ENCODE data around the gene PDCD5. TPM values are rescaled to one million over a fixed set of nuclear protein-coding genes. Genes with fewer than 3 reads are reported as not detected.

Gene PDCD5
- total RNA-seq, 1 donor from 2014 or later: 88.9 TPM

GRCh38 chr19:32607479-32607878 lies 26.5 kb downstream of the PDCD5 start:
- Histone ChIP-seq H3K9ac (no peak overlapping the region), H2AFZ (replicated peaks) (no peak overlapping the region), H3K36me3 (no peaks in the 10 kb centered on the region), H3K4me1 (no peaks in the 10 kb centered on the region), H4K20me1 (ENCODE audit: low read depth) (no peaks in the 10 kb centered on the region), H3K79me2 (ENCODE audit: low read depth) (no peaks in the 10 kb centered on the region), H3K4me2 (no peak overlapping the region), H3K27ac (no peak overlapping the region), H3K9me3 (ENCODE audit: low read depth) (no peaks in the 10 kb centered on the region), H3K4me3 (no peak overlapping the region), H3F3A (ENCODE audit: low read depth) (no peaks in the 10 kb centered on the region), H3K27me3 (no peaks in the 10 kb centered on the region)
- no peak overlapping the region for H3K27ac Mint-ChIP-seq
- peaks cover 18% of the 10 kb centered on the region for H3K36me3 Mint-ChIP-seq
- no peak overlapping the region for H3K4me3 Mint-ChIP-seq
- H3K9me3 Mint-ChIP-seq: peaks cover 4% of the 10 kb centered on the region
- TF ChIP-seq CTCF (IDR thresholded peaks at IDR 0.05): no peak
- TF ChIP-seq EZH2phosphoT487 (IDR thresholded peaks at IDR 0.05): no peak
- TF ChIP-seq EZH2 (IDR thresholded peaks at IDR 0.05): no peak
- DNase-seq (ENCODE audit: low spot score): no peak
- H3K4me1 Mint-ChIP-seq: no peaks in the 10 kb centered on the region
- peaks cover 5% of the 10 kb centered on the region for H3K27me3 Mint-ChIP-seq (ENCODE audit: insufficient read depth, low read depth)

- Histone ChIP-seq H3F3A (ENCODE audit: low read depth) (no peaks in the 10 kb centered on the region), H3K27me3 (no peaks in the 10 kb centered on the region), H3K9ac (no peak overlapping the region), H3K79me2 (ENCODE audit: low read depth) (no peaks in the 10 kb centered on the region), H3K27ac (no peak overlapping the region), H3K4me1 (no peaks in the 10 kb centered on the region), H3K9me3 (ENCODE audit: low read depth) (no peaks in the 10 kb centered on the region), H3K4me2 (no peak overlapping the region), H4K20me1 (ENCODE audit: low read depth) (no peaks in the 10 kb centered on the region), H3K36me3 (no peaks in the 10 kb centered on the region), H2AFZ (replicated peaks) (no peak overlapping the region), H3K4me3 (no peak overlapping the region)
- Mint-ChIP-seq H3K36me3 (peaks cover 39% of the 10 kb centered on the region), H3K4me3 (no peak overlapping the region), H3K27me3 (ENCODE audit: insufficient read depth, low read depth) (peaks cover 7% of the 10 kb centered on the region), H3K27ac (no peak overlapping the region), H3K9me3 (peaks cover 4% of the 10 kb centered on the region), H3K4me1 (no peaks in the 10 kb centered on the region)
- DNase-seq (ENCODE audit: low spot score): no peak
- TF ChIP-seq CTCF (IDR thresholded peaks at IDR 0.05) (no peak), EZH2phosphoT487 (IDR thresholded peaks at IDR 0.05) (no peak), EZH2 (IDR thresholded peaks at IDR 0.05) (no peak)
Measured at GRCh38 chr19:32611161-32611560, 30.2 kb downstream of the PDCD5 start.

GRCh38 chr19:32613008-32613407 lies 32.0 kb downstream of the PDCD5 start:
- no peaks in the 10 kb centered on the region for H3K79me2 ChIP-seq (ENCODE audit: low read depth)
- H3K9me3 ChIP-seq (ENCODE audit: low read depth): no peaks in the 10 kb centered on the region
- TF ChIP-seq EZH2 (IDR thresholded peaks at IDR 0.05): no peak
- no peak for TF ChIP-seq EZH2phosphoT487 (IDR thresholded peaks at IDR 0.05)
- TF ChIP-seq CTCF (IDR thresholded peaks at IDR 0.05): no peak
- no peaks in the 10 kb centered on the region for H3F3A ChIP-seq (ENCODE audit: low read depth)
- no peaks in the 10 kb centered on the region for H4K20me1 ChIP-seq (ENCODE audit: low read depth)
- Mint-ChIP-seq H3K9me3 (peaks cover 4% of the 10 kb centered on the region), H3K27me3 (ENCODE audit: insufficient read depth, low read depth) (peaks cover 6% of the 10 kb centered on the region), H3K4me3 (no peak overlapping the region), H3K27ac (no peak overlapping the region), H3K4me1 (no peaks in the 10 kb centered on the region), H3K36me3 (peaks cover 42% of the 10 kb centered on the region)
- H3K27ac ChIP-seq: no peak overlapping the region
- no peak overlapping the region for H2AFZ ChIP-seq (replicated peaks)
- no peaks in the 10 kb centered on the region for H3K4me1 ChIP-seq
- DNase-seq (ENCODE audit: low spot score): no peak
- H3K36me3 ChIP-seq: no peaks in the 10 kb centered on the region
- H3K4me3 ChIP-seq: no peak overlapping the region
- no peak overlapping the region for H3K9ac ChIP-seq
- no peak overlapping the region for H3K4me2 ChIP-seq
- no peaks in the 10 kb centered on the region for H3K27me3 ChIP-seq

Data from neural progenitor cell (in vitro differentiated cells).